ENCODE measurements around the gene KRTAP29-1.
A peak's percentile ranks its signal among the peaks of the same experiment; 100 is the strongest.
"Not testable (repeated sequence)": the region's sequence is repeated elsewhere in the genome, so short reads cannot be mapped to it uniquely, and the experiment has no call there.

Gene KRTAP29-1

DNA sequence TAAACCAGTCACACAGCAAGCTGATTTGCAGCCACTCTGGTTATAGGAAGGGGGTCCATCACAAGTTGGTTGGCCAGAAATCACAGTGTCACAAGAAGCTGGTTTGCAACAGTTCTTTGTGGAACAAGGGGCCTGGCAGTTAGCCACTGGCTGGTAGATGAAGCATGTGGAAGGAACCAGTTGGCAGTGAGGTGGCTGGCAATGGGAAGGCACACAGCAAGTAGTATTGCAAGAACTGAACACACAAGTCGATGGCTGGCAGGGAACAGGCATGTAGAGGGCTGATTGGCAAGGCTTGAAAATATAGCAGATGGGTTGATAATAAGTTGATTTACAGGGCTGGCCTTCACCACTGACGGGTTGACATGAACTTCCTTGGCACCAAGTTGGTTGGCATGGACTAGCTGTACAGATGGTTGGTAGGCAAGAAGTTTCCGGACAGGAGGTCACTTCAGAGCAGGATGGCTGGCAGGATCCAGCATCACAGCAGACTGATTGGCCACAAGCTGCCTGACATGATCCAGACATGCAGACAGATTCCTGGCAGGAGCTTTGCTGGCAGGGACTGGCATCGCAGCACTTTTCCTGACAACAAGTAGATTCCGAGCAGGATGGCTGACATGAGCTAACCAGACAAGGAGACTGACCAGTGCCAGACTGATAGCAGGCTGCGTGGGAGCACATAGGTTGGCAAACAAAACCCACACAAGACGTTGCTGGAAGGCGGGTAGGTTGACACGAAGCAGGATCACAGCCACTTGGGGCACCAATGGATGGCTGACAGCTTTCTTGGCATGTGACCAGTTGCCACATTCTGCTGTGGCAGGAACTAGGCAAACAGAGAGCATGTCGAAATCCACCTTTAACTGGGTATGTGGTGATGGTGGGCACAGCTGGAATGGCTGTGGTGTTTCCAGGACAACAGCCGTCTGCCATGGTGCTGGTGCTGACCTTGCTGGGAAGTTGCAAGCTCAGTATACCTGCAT, at the start of gene KRTAP29-1:
Gene KRTAP29-1 (minus strand): TSS at position 936 of the 986 bp plus-strand sequence. CDS start 0 bp downstream, at position 936.
- DNase-seq = no peak

GRCh38 chr17:41351177-41351576, 48.5 kb upstream of the KRTAP29-1 start:
- no peak for DNase-seq

- not testable (repeated sequence) for DNase-seq
These were observed 47.8 kb upstream of the KRTAP29-1 start, which contains the start of gene KRT33A for GRCh38 chr17:41350381-41350878. KRT33A (minus strand) TSS chr17:41350828; CDS start chr17:41350767, 61 bp downstream.

- DNase-seq = no peak
These were observed 45.5 kb upstream of the KRTAP29-1 start for GRCh38 chr17:41347869-41348760.

- not testable (repeated sequence) for DNase-seq
These were observed 43.8 kb upstream of the KRTAP29-1 start for GRCh38 chr17:41346421-41346820.

DNA sequence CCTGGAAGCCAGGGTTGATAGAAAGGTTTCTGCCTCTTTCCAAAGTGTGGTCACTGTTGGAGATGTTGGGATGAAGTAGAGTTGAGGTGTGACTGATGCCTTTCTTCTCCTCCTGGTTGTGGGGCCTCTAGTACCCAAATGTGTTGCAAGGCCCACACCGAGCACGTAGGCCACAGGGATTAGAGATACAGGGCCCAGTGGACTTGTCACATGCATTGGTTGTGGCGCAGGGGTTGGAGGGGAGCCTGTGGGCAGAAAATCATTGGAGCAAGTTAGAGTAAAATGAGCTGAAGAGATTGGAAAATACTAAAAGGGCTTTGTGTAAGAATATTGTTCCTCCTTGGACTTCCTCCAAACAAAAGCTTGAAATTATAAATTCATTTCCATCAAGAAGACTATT, 43.3 kb upstream of the KRTAP29-1 start:
- no peak for DNase-seq

DNA sequence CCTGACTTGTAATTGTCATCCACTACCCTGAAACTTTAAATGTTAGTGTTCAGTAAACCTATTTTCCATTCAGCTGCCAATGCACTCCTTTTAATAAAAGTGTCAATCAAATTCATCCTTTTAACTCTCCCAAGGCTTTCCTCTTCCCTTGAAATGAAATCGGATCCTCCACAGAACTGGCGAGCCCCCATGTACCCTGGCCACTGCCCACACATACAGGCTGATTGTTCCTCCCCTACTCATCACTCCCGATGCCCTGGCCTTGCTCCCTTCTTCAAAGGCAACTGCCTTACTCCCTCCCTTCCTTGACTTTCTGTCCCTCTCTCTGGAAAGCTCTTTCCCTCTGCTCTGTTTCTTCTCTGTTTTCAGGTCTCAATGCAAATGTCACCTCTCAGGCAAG, 40.4 kb upstream of the KRTAP29-1 start:
- no peak for DNase-seq

GRCh38 chr17:41340934-41341861, 38.5 kb upstream of the KRTAP29-1 start:
- no peak for DNase-seq

DNA sequence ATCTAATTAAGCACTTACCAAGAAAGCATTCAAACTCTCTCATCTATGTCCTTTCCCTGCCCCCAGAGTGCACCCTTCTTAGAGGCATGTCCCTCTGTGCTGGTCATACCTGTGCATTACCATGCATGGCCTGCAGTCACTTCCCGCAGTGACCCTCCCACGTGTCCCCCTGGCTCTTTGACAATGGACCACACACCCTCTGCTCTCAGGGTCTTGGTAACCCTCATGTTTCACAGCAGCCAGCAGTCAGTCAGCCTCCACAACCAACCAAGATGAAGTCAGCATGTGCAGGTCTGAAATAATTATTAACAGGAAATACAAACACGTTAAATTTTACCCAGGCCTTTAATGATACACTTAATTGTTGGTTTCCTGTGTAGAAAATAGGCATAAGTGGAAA, 37.8 kb upstream of the KRTAP29-1 start:
- DNase-seq = no peak

DNA sequence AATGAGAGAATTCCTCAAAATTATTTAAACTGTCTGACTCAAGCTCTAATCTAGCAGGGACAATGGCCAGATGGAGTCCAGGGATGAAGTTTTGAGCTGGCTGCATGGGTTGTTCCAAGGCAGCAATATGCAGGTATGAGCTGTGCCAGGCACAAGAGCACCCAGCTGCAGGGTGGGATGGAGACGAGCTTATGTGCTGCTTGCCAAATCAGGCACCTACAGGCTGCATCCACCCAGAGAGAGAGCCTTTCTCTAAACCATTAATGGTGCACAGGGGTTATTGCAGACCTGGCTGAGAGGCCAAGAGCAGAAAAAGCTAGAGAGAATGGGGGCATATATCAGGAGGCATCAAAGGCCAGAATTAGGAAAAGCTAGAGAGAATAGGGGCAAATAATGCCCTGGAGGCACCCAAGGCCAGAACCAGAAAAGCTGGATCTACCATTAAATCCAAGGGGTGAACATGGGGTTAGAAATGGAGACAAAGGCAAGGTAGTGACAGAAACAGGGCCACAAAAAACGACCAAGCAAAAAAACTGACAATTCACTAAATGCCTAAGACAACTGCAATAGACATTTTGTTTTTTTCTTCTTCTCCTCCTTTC, 37.0 kb upstream of the KRTAP29-1 start:
- DNase-seq = no peak

DNA sequence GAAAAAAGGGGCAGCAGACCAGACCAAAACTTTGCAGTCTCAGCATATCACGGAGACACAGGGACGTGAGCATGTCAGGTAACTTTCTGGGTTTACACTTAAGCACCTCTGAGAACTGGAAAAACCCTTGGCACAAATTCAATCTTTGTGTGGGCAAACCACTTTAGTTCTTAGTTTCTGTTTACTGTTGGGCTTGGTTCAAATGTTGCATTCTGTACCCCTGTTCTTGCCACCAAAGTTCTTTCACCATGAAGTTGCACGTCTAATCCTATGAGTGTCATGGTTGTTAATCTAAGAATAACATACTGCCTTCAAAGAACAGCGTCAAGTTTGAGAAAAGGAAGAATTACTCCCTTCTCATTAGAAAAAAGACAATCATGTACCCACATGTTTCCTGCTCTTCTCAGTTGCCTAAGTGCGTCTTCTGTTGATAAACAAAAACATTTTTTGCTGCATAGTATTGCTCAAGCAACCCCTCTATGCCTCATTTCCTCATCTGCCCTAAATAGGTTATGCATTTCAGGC, 36.4 kb upstream of the KRTAP29-1 start:
- peak; percentile 24 for DNase-seq

GRCh38 chr17:41335747-41336146, 33.1 kb upstream of the KRTAP29-1 start:
- DNase-seq = no peak

GRCh38 chr17:41334385-41335305, 32.0 kb upstream of the KRTAP29-1 start:
- no peak for DNase-seq

- no peak for DNase-seq
These were observed 31.2 kb upstream of the KRTAP29-1 start for GRCh38 chr17:41333836-41334235.

GRCh38 chr17:41333098-41333497, 30.4 kb upstream of the KRTAP29-1 start:
- no peak for DNase-seq

DNA sequence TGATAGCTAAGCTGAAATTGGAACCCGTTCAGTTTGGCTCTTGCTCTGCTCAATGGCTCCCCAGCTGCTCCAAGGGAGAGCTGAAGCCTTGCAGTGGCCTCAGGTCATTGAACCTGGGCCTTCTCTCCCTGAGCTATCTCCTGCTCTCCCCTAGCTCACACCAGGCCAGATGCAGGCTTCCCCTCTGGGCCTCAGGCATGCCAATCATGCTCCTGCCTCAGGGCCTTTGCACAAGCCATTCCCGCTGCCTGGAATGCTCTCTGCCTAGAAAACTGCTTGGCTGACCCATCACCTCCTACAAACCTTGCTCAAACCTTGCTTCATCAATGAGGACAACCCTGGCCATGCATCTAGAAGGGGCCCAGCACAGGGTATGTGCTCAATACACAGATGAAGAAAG, 29.6 kb upstream of the KRTAP29-1 start:
- no peak for DNase-seq

DNA sequence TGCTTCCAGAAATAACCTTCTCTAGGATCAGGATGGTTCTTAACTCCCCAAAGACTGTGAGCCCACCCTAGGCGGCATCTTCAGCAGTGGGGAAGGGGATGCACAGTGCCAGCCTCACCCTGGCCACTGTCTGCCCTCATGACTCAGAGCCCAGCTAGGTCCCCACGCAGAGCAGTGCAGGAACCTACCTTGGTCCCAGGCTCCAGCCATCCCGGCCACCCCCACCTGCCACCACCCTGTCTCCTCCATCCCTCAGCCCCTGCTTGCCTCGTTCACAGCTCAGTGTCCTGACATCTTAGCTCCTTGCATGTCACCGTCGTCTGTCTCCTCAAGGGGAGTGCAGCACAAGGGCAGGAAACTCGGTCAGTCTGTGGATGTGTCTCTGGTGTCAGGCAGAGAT, 29.0 kb upstream of the KRTAP29-1 start:
- no peak for DNase-seq

- peak; percentile 82 for DNase-seq
These were observed 26.8 kb upstream of the KRTAP29-1 start for GRCh38 chr17:41329279-41329948.

DNA sequence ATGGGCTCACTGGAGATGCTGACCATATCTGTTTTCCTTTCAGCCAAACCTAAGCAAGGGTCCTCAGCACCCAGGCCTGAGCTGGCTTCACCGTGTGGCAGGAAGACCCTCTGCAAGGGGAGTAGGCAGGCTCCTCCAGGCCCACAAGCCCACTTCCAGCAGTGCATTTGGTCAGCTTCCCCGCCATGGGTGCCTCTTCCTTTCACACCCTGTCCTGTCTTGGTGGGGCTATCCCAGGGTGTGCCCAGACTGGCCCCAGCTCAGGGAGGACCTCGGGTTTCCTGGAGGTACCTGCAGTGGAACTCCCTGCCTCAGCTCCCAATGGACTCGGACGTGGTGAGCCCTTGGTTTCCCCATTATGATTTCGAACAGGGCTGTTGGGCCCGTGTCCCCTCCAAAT, 25.6 kb upstream of the KRTAP29-1 start:
- no peak for DNase-seq

All from DMS53 (cell line).